GM18517 (cell line): ENCODE data around the gene RRAS2.
"Not testable (repeated sequence)": the region's sequence is repeated elsewhere in the genome, so short reads cannot be mapped to it uniquely, and the experiment has no call there.

Source experiments
- ATAC-seq: cut with Tn5 transposase; IDR thresholded peaks from one replicate; pipeline ENCODE4 v1.9.1; 2021; ENCODE audit warnings: mild to moderate bottlenecking, moderate library complexity; ENCODE audit not compliant: unreplicated experiment

Gene RRAS2

GRCh38 chr11:14372011-14372410, 13.0 kb upstream of the RRAS2 start:
- ATAC-seq, result no peak

DNA sequence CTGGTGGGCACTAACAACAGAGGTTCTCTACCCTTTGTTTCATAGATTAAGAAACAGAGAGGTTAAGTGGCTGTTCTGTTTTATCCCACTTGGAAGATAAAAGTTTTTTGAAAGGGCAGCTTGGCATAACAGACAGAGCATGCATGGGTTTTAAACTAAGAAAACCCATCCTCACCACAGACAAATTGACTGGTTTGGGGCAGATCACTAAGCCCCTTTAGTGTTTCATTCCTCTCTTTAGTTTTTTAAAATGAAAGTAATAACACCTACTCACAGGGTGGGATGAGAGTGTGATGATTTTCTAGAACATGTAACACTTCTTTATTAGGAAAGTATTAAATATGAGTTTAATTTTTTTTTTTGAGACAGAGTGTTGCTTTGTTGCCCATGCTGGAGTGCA, 12.3 kb upstream of the RRAS2 start:
- ATAC-seq, result no peak

GRCh38 chr11:14370496-14370895, 11.5 kb upstream of the RRAS2 start:
- no peak for ATAC-seq

GRCh38 chr11:14369598-14369997, 10.6 kb upstream of the RRAS2 start:
- no peak for ATAC-seq

DNA sequence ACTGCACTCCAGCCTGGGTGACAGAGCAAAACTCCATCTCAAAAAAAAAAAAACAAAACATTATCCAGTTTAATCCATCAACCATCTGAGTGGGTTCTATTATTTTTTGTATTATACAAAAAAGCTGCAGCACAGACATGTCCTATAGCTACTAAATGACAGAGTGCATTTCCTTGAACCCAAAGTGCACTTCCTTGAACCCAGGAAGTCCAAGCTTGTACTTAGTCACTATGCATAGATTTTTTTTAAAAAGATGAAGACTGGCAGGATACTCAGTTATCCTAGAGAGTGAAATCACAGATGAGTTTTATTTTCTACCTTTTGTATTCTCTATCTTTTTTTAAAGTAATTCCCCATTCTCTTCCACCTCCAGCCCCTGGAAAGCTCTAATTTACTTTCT, 8.0 kb upstream of the RRAS2 start:
- no peak for ATAC-seq

DNA sequence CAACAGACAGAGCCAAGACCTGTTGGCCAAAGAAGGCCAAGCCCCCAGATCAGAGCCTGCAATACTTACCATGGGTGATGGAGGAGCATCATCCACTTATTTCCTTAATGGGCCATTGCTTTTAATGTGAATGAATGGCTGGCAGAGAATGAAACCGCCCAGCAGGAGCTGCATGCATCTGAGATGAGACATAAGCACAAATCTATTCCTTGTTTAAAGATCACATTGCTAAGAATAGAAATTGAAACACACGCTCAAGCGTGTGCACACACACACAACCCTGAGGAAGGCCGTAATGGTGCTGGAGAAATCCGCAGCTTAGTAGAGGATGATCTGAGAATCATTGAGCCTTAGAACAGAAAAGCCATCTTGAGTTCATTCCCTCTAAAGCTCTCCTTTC, 5.3 kb upstream of the RRAS2 start:
- no peak for ATAC-seq

DNA sequence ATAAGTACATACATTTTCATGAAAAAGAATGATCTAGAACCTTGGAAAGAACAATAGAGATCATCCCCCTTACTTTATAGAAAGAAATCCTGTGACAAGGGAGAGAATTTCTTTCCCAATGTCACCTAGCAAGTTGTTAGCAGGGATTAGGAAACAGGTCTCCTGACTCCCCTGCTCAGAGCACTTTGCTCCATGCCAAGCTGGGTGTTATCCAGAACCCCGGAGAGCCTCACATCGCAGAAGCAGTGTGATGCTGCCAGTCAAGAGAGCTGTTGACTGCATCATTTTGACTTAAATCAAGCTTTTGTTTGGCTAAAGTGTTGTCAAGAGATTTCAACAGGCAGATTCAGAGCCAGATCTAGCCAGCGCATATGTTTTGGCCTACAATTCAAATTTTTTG, 3.6 kb upstream of the RRAS2 start:
- ATAC-seq, result no peak

DNA sequence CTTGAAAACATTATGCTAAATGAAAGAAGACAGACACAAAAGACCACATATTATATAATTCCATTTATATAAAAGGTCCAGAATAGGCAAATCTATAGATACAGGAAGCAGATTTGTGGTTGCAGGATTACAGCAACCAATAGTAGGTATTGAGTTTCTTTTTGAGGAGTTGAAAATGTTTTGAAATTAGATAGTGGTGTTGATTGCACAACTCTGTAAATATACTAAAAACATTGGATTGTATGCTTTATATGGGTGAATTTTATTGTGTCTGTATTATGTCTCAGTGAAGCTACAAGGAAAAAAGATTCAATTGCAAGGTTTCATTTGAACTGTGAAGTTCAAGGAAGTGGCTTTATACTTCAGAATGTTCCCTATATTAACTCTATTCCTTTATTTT, 3.0 kb upstream of the RRAS2 start:
- no peak for ATAC-seq

- no peak for ATAC-seq
Measured at GRCh38 chr11:14360976-14361375, 2.0 kb upstream of the RRAS2 start.

DNA sequence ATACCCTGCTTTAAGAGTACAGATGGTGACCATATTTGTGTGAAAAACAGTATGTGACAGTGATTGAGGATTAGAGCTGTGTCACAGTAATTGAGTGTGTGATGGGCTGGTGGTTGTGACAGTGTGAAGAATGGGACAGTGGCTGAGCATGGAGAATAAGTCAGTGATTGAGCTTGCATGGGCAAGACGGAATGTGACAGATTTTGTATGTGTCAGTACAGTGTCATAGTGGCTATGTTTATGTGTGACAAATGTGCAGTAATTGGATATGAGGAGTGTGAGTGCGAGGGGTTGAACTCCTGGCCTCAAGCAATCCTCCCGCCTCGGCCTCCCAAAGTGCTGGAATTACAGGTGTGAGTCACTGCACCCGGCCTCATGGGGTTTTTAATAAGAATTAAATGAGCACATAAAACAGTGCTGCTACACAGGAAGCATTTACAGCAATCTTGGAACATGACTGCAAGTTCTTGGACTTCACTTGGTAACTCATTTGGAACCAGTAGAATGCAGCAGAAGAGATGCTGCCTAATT, 583 bp upstream of the RRAS2 start:
- no peak for ATAC-seq

DNA sequence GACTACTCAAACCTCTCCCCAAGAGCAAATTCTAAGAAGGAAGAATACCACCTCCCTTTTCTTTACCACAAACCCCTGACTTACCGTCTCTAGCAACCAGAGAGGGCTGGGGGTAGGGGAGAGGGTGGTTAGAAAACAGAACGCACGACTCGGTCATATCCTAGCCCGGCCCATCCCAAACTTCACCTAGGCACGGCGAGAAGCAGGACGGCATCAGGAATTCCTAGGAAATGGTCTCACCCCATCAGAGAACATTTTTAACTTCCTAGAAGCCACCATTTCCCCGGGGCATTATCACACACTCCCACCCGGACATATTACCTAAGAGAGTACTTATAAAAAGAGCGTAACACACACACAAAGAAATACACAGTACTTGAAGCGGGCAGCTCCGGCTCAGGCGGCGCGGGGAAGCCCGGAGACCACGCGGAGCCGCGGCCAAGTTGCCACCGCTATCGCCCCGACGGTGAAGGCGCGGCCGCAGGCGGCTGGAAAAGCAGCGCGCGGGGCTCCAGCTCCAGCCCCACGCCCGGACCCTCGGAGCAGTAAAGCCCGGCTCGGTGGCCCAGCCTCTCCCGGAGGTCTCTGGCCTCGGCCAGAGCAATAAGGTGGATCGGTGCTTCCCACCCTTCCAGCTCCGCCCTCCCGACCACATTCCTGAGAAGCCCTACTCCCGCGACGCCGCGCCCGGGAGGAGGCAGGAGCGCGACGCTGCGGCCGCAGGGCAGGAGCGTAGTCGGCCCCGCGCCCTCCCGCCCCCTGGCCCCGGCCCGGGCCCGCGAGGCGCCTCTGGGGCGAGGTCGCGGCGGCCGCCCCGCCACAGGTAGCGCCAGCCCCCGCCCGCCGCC, 878 bp downstream of the RRAS2 start:
- peak; percentile 48 for ATAC-seq

- no peak for ATAC-seq
Measured at GRCh38 chr11:14356342-14356741, 2.6 kb downstream of the RRAS2 start.

DNA sequence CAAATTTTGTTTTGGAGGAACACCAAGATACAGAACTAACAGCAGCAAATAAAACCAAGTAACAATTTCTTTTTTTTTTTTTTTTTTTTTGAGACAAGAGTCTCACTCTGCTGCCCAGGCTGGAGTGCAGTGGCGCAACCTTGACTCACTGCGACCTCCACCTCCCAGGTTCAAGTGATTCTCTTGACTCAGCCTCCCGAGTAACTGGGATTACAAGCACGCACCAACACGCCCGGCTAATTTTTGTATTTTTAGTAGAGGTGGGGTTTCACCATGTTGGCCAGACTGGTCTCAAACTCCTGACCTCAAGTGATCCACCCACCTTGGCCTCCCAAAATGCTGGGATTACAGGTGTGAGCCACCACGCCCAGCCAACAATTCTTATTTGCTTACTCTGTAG, 4.4 kb downstream of the RRAS2 start:
- ATAC-seq, result not testable (repeated sequence)

- ATAC-seq, result no peak
Measured at GRCh38 chr11:14350716-14351238, 8.2 kb downstream of the RRAS2 start.

- no peak for ATAC-seq
Measured at GRCh38 chr11:14350215-14350614, 8.8 kb downstream of the RRAS2 start.

- no peak for ATAC-seq
Measured at GRCh38 chr11:14347991-14348390, 11.0 kb downstream of the RRAS2 start.

DNA sequence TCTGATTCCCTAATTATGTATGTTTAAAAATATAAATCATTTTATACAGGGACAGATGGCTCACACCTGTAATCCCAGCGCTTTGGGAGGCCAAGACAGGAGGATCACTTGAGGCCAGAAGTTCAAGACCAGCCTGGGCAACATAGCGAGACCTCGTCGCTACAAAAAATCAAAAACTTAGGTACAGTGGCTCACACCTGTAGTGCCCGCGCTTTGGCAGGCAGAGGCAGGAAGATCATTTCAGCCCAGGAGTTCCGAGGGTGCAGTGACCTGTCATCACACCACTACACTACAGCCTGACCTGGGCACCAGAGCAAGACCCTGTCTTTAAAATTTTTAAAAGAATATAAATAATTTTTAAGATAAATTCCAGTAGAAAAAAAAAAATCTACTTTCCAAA, 11.5 kb downstream of the RRAS2 start:
- ATAC-seq, result no peak

GRCh38 chr11:14346303-14346955, 12.6 kb downstream of the RRAS2 start:
- ATAC-seq, result no peak

DNA sequence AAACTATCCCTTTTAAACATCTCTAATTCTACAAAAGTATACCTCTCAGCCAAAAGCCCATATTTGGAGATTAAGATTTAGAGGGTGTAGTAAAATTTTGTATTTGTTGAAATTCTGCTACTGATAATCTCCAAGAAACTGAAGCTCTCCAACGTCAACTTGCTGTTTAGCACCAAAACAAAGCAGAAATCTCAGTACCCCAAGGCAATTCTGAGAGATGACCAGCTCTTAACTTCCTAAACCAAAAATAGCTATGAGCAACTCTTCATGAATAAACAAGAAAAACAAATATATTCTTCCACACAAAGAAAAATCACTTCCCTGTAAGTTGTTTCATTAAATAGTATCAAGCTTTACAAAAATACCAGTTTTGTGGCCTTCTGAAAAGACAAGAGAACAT, 13.3 kb downstream of the RRAS2 start:
- ATAC-seq, result no peak

DNA sequence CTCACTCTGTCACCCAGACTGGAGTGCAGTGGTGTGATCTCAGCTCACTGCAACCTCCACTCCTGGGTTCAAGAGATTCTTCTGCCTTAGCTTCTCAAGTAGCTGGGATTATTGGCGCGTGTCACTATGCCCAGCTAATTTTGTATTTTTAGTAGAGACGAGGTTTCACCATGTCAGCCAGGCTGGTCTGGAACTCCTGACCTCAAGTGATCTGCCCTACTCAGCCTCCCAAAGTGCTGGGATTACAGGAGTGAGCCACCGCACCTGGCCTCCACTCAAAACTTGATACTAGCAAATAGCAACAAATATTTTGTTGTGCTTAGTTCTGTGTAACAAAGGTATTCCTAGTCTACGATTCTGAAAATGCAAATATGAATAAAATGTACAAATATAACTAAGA, 14.0 kb downstream of the RRAS2 start:
- not testable (repeated sequence) for ATAC-seq

GRCh38 chr11:14342906-14343305, 16.1 kb downstream of the RRAS2 start:
- ATAC-seq, result peak; percentile 72

DNA sequence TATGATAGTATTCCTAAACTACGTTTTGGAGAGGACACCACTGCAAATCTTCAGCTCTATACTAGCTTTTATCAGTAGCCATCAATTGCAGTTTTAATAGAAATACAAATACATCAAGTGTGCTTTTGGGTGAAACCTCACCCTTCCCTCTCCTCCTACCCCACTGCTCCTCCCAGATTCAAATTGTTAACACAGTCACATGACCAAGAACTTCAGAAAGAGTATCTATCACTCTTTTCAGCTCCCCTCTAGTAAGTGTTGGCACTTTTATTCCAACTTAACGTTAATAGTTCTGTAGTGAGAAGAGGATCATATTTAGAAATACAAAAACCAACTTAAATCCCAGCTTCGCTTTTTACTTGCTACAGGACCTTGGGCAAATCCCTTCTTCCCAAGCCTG, 17.0 kb downstream of the RRAS2 start:
- ATAC-seq, result no peak
